Spinal cord (tissue), 10 donors: ENCODE results near the gene STIM2. TPM values are rescaled to one million over a fixed set of nuclear protein-coding genes. Genes with fewer than 3 reads are reported as not detected.
A peak's percentile ranks its signal among the peaks of the same experiment; 100 is the strongest.
"Not testable (repeated sequence)": the region's sequence is repeated elsewhere in the genome, so short reads cannot be mapped to it uniquely, and the experiment has no call there.

Experiments
- DNase-seq, 6 donors: peaks; one replicate each; pipeline versions ENCODE4 v3.0.0 to v3.0.0-alpha.2; 2013 to 2015; ENCODE audit warnings: low spot score in 6 of 6, low read depth in 4 of 6
- H3K27ac ChIP-seq: one replicate; pipeline ENCODE4 v1.5.1; 2013; ENCODE audit warnings: low read depth, low read length, control low read depth
- H3K27me3 ChIP-seq: one replicate; pipeline ENCODE4 v1.6.1; 2013; ENCODE audit warnings: low read length; ENCODE audit not compliant: control insufficient read depth, insufficient read depth
- H3K36me3 ChIP-seq: one replicate; pipeline ENCODE4 v1.6.1; 2013; ENCODE audit warnings: low read length; ENCODE audit not compliant: control insufficient read depth, insufficient read depth
- H3K4me1 ChIP-seq: one replicate; pipeline ENCODE4 v1.6.1; 2013; ENCODE audit warnings: low read length; ENCODE audit not compliant: control insufficient read depth, insufficient read depth
- H3K4me3 ChIP-seq: one replicate; pipeline ENCODE4 v1.5.1; 2013; ENCODE audit warnings: low read depth, low read length, control low read depth
- H3K9me3 ChIP-seq: one replicate; pipeline ENCODE4 v1.6.1; 2013; ENCODE audit warnings: low read length; ENCODE audit not compliant: control insufficient read depth, insufficient read depth
- WGBS: methylation state at CpG from one replicate; pipeline ENCODE4 v1.1.5; 2013; ENCODE audit warnings: missing lambda C conversion rate; ENCODE audit not compliant: insufficient coverage; 5-methylcytosine and 5-hydroxymethylcytosine counted together
- polyA plus RNA-seq, 2 donors: library from polyadenylated mRNA; unstranded; fragments of 120-200 nt; gene quantifications; one replicate each; pipeline ENCODE4 v1.2.1, GENCODE V29; 2013; ENCODE audit not compliant: insufficient read length in 2 of 2
- total RNA-seq, 2 donors: library from RNA; depleted of rRNA in 1 of 2; stranded (reverse); fragments of 120-200 nt in 1 of 2; fragments of >200 nt in 1 of 2; gene quantifications; one replicate each; pipeline versions ENCODE4 v1.2.3 to v1.2.4, GENCODE V29; 2013 to 2014
- donor health status: healthy.

The STIM2 gene
- total and polyA plus RNA-seq, 4 donors = 27.3 to 69.5 (median 44.2) TPM

DNA sequence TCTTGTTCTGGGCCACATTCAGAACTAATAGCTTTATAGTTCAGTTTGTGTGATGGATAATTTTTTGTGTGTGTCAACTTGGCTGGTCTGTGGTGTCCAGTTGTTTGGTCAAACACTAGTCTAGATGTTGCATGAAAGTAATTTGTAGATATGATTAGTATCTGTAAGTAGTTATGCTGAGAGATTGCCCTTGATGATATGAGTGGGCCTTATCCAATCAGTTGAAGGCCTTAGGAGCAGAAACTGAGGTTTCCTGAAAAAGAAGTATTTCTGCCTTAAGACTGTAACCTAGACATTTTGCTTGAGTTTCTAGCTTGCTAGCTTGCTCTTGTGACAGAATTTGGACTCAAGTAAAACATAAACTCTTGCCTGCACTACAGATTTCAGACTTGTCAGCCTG, 30.4 kb downstream of the STIM2 start:
- no peaks in the 10 kb centered on the region for H3K9me3 ChIP-seq
- H3K36me3 ChIP-seq = no peaks in the 10 kb centered on the region
- DNase-seq = no peak
- no peak overlapping the region for H3K4me3 ChIP-seq
- no peaks in the 10 kb centered on the region for H3K27me3 ChIP-seq
- H3K4me1 ChIP-seq = no peaks in the 10 kb centered on the region
- H3K27ac ChIP-seq = no peak overlapping the region

GRCh38 chr4:26891867-26892266, 31.2 kb downstream of the STIM2 start:
- H3K4me3 ChIP-seq = no peak overlapping the region
- DNase-seq = no peak
- no peaks in the 10 kb centered on the region for H3K36me3 ChIP-seq
- H3K4me1 ChIP-seq = no peaks in the 10 kb centered on the region
- no peaks in the 10 kb centered on the region for H3K9me3 ChIP-seq
- H3K27ac ChIP-seq = no peak overlapping the region
- 100% methylated on average over 4 of the region's 6 CpGs for WGBS
- no peaks in the 10 kb centered on the region for H3K27me3 ChIP-seq

GRCh38 chr4:26892480-26893150, 32.0 kb downstream of the STIM2 start:
- no peaks in the 10 kb centered on the region for H3K4me1 ChIP-seq
- no peaks in the 10 kb centered on the region for H3K27me3 ChIP-seq
- no peak overlapping the region for H3K4me3 ChIP-seq
- H3K27ac ChIP-seq = no peak overlapping the region
- no peaks in the 10 kb centered on the region for H3K9me3 ChIP-seq
- H3K36me3 ChIP-seq = no peaks in the 10 kb centered on the region
- no CpG with 5 or more reads among the region's 3 CpGs for WGBS
- no peak for DNase-seq

DNA sequence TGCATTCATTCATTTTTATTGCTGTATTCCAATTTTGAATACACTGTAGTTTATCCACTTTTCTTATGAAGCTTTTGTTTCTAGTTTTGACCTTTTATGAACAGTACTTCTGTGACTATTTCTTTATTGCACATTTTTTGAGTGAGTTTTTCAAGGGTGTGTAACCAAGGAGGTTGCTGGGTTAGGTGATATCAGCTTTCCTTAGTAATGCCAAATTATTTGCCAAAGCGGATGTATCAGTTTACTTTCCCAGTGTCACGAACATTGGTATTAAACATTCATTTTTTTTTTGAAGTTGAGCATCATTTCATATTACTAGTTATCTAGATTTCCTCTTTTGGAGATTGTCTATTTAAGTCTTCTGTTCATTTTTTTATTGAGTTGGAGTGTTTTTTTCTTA, 32.9 kb downstream of the STIM2 start:
- no peak for DNase-seq
- WGBS = no CpG with 5 or more reads among the region's 2 CpGs
- no peak overlapping the region for H3K27ac ChIP-seq
- no peaks in the 10 kb centered on the region for H3K36me3 ChIP-seq
- no peak overlapping the region for H3K4me3 ChIP-seq
- no peaks in the 10 kb centered on the region for H3K27me3 ChIP-seq
- H3K9me3 ChIP-seq = no peaks in the 10 kb centered on the region
- H3K4me1 ChIP-seq = no peaks in the 10 kb centered on the region

GRCh38 chr4:26894881-26895280, 34.2 kb downstream of the STIM2 start:
- H3K4me3 ChIP-seq, H3K36me3 ChIP-seq, H3K9me3 ChIP-seq, H3K27me3 ChIP-seq, DNase-seq, H3K27ac ChIP-seq, H3K4me1 ChIP-seq: not testable (repeated sequence)
- WGBS = 94% methylated on average over 3 of the region's 7 CpGs

DNA sequence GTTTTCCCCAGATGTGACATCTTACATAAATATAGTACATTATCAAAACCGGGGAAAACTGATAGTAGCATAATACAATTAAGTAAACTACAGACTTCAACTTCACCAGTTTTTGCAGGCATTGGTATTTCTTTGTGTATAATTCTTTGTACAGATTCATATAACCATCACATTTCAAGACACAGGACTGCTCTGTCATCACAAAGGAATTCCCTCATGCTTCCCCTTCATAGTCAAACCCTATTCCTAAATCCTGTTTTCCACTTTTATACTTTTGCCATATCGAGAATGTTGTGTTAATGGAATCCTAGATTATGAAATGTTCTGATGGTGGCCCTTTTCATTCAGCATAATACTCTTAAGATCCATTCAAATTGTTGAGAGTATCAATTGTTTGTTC, 36.0 kb downstream of the STIM2 start:
- H3K4me3 ChIP-seq = no peak overlapping the region
- H3K27ac ChIP-seq = no peak overlapping the region
- DNase-seq = no peak
- H3K36me3 ChIP-seq = no peaks in the 10 kb centered on the region
- H3K27me3 ChIP-seq = no peaks in the 10 kb centered on the region
- WGBS = no CpG with 5 or more reads among the region's 2 CpGs
- H3K4me1 ChIP-seq = no peaks in the 10 kb centered on the region
- H3K9me3 ChIP-seq = no peaks in the 10 kb centered on the region

DNA sequence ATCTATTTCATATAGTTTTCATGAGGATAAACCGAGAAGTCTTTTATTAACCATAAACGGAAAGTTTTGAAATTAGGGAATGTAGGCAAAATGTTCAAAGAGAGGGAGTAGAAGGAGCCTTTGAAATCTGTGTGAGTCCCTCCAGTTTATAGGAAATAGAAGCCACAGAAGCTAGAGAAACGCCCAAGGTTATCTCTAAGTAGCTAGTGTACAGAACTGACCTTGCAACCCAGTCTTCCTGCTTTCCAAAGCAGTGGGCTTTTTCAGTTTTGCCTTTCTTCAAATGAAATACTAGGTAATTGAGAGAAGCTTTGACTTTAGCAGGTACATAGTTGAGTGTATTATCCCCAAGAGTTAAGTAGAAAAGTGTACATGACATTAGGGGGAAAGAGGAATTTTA, 39.4 kb downstream of the STIM2 start:
- Histone ChIP-seq H3K36me3 (no peaks in the 10 kb centered on the region), H3K27me3 (no peaks in the 10 kb centered on the region), H3K27ac (no peak overlapping the region), H3K4me1 (no peaks in the 10 kb centered on the region), H3K4me3 (no peak overlapping the region), H3K9me3 (no peaks in the 10 kb centered on the region)
- DNase-seq = no peak
- no CpG with 5 or more reads among the region's 3 CpGs for WGBS

GRCh38 chr4:26900765-26901164, 40.1 kb downstream of the STIM2 start:
- Histone ChIP-seq H3K4me3 (no peak overlapping the region), H3K4me1 (no peaks in the 10 kb centered on the region), H3K9me3 (no peaks in the 10 kb centered on the region), H3K36me3 (no peaks in the 10 kb centered on the region), H3K27ac (no peak overlapping the region), H3K27me3 (no peaks in the 10 kb centered on the region)
- WGBS = no CpG with 5 or more reads among the region's 2 CpGs
- DNase-seq = no peak

DNA sequence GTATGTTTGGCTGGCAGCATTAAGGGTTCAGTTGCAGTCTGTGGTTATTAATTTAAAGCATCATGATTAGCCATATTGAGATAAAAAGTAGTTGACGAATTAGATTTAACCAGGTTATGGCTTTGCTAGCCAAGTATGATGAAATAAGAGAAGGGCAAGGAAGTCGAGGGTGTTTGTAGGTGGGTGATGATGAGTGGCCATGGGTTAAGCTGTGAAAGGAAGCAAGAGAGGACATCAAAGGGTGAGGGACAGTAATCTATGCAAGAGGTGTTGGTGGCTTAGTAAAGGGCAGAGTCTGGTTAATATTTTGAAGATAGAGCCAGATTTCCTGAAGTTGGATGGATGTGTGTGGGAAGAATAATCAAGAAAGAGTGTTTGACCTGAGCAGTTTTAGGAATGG, 44.5 kb downstream of the STIM2 start:
- Histone ChIP-seq H3K4me3 (no peak overlapping the region), H3K9me3 (no peaks in the 10 kb centered on the region), H3K27me3 (no peaks in the 10 kb centered on the region), H3K4me1 (no peaks in the 10 kb centered on the region), H3K27ac (no peak overlapping the region), H3K36me3 (no peaks in the 10 kb centered on the region)
- 100% methylated on average over 2 of the region's 2 CpGs for WGBS
- DNase-seq = no peak

GRCh38 chr4:26907731-26908599, 47.3 kb downstream of the STIM2 start:
- H3K27ac ChIP-seq = peak overlapping the region; percentile 22
- no peak overlapping the region for H3K4me3 ChIP-seq
- H3K4me1 ChIP-seq = no peaks in the 10 kb centered on the region
- no peak for DNase-seq
- 100% methylated on average over 4 of the region's 7 CpGs for WGBS
- H3K36me3 ChIP-seq = no peaks in the 10 kb centered on the region
- no peaks in the 10 kb centered on the region for H3K27me3 ChIP-seq
- no peaks in the 10 kb centered on the region for H3K9me3 ChIP-seq
